GM21526 (cell line): ENCODE data around the gene UGT2A3.
"Not testable (repeated sequence)": the region's sequence is repeated elsewhere in the genome, so short reads cannot be mapped to it uniquely, and the experiment has no call there.

Experiments
- ATAC-seq: cut with Tn5 transposase; IDR thresholded peaks from one replicate; pipeline ENCODE4 v1.9.1; 2021; ENCODE audit warnings: moderate library complexity; ENCODE audit not compliant: unreplicated experiment, low FRiP score

Gene UGT2A3

GRCh38 chr4:68951078-68951805, at the start of gene UGT2A3:
Gene UGT2A3 (minus strand): TSS chr4:68951804. CDS start chr4:68951760, 44 bp downstream.
- ATAC-seq, result no peak

- no peak for ATAC-seq
These were observed 45.4 kb upstream of the UGT2A3 start for GRCh38 chr4:68997040-68997439.

- ATAC-seq, result no peak
These were observed 43.7 kb upstream of the UGT2A3 start for GRCh38 chr4:68995292-68995691.

GRCh38 chr4:68987007-68987406, 35.4 kb upstream of the UGT2A3 start:
- ATAC-seq, result no peak

- no peak for ATAC-seq
These were observed 33.8 kb upstream of the UGT2A3 start for GRCh38 chr4:68985442-68985841.

- no peak for ATAC-seq
These were observed 33.3 kb upstream of the UGT2A3 start for GRCh38 chr4:68984947-68985346.

- ATAC-seq, result no peak
These were observed 11.8 kb upstream of the UGT2A3 start for GRCh38 chr4:68963374-68963773.

- no peak for ATAC-seq
These were observed 11.3 kb upstream of the UGT2A3 start for GRCh38 chr4:68962868-68963267.

GRCh38 chr4:68960294-68961163, 8.9 kb upstream of the UGT2A3 start:
- ATAC-seq, result no peak

GRCh38 chr4:68959085-68959484, 7.5 kb upstream of the UGT2A3 start:
- ATAC-seq, result not testable (repeated sequence)

- ATAC-seq, result no peak
These were observed 2.5 kb upstream of the UGT2A3 start for GRCh38 chr4:68954126-68954525.

- ATAC-seq, result no peak
These were observed 1.5 kb upstream of the UGT2A3 start for GRCh38 chr4:68953056-68953596.

- no peak for ATAC-seq
These were observed 392 bp upstream of the UGT2A3 start for GRCh38 chr4:68951806-68952585.

- ATAC-seq, result no peak
These were observed 1.6 kb downstream of the UGT2A3 start for GRCh38 chr4:68950033-68950432.

- no peak for ATAC-seq
These were observed 2.6 kb downstream of the UGT2A3 start for GRCh38 chr4:68948985-68949384.

- no peak for ATAC-seq
These were observed 3.4 kb downstream of the UGT2A3 start for GRCh38 chr4:68948044-68948743.

- no peak for ATAC-seq
These were observed 22.4 kb downstream of the UGT2A3 start for GRCh38 chr4:68929076-68929737.

- no peak for ATAC-seq
These were observed 24.4 kb downstream of the UGT2A3 start for GRCh38 chr4:68927165-68927564.

GRCh38 chr4:68922202-68922601, 29.4 kb downstream of the UGT2A3 start:
- ATAC-seq, result not testable (repeated sequence)

GRCh38 chr4:68921051-68921450, 30.6 kb downstream of the UGT2A3 start:
- no peak for ATAC-seq
